GM23338 (cell line): ENCODE results near the gene OR2A5. TPM values are rescaled to one million over a fixed set of nuclear protein-coding genes. Genes with fewer than 3 reads are reported as not detected.

ENCODE experiments used
- ATAC-seq: fragments of 200-7000 bp; cut with Tn5 transposase; 3 replicates; pipeline ENCODE4 v1.9.1; 2020
- DNase-seq: peaks from one replicate; pipeline ENCODE4 v3.0.0-alpha.2; 2015; ENCODE audit warnings: low spot score
- H2AFZ ChIP-seq: fragments of 200-600 bp; sonication (generic); 2 replicates; pipeline ENCODE4 v1.8.0; 2016; ENCODE audit warnings: antibody characterized with exemption, mild to moderate bottlenecking, moderate library complexity
- H3F3A ChIP-seq: fragments of 200-600 bp; sonication (generic); replicated peaks from 2 replicates; pipeline ENCODE4 v1.8.0; 2017; ENCODE audit warnings: antibody characterized with exemption, mixed run types, low read depth
- H3K27ac ChIP-seq: fragments of 200-600 bp; sonication (generic); 2 replicates; pipeline ENCODE4 v1.6.1; 2016; ENCODE audit warnings: low read depth
- H3K27me3 ChIP-seq: fragments of 200-600 bp; sonication (generic); 2 replicates; pipeline ENCODE4 v1.8.0; 2016; ENCODE audit warnings: mild to moderate bottlenecking, mixed run types, moderate library complexity; ENCODE audit not compliant: insufficient read depth
- H3K36me3 ChIP-seq: fragments of 200-600 bp; sonication (generic); 2 replicates; pipeline ENCODE4 v1.8.0; 2016; ENCODE audit warnings: mild to moderate bottlenecking; ENCODE audit not compliant: insufficient read depth
- H3K4me1 ChIP-seq: fragments of 200-600 bp; sonication (generic); 2 replicates; pipeline ENCODE4 v1.8.0; 2016; ENCODE audit warnings: mild to moderate bottlenecking, moderate library complexity; ENCODE audit not compliant: insufficient read depth
- H3K4me2 ChIP-seq: fragments of 200-600 bp; sonication (generic); 2 replicates; pipeline ENCODE4 v1.7.1; 2017; ENCODE audit warnings: mixed run types
- H3K4me3 ChIP-seq: fragments of 200-600 bp; sonication (generic); 2 replicates; pipeline ENCODE4 v1.6.1; 2016; ENCODE audit warnings: mixed run types
- H3K79me2 ChIP-seq: fragments of 200-600 bp; sonication (generic); replicated peaks from 2 replicates; pipeline ENCODE4 v1.8.0; 2017; ENCODE audit warnings: mild to moderate bottlenecking; ENCODE audit not compliant: insufficient read depth
- H3K9me2 ChIP-seq: fragments of 200-600 bp; sonication (generic); 2 replicates; pipeline ENCODE4 v1.8.0; 2017; ENCODE audit not compliant: insufficient read depth
- H4K20me1 ChIP-seq: fragments of 200-600 bp; sonication (generic); replicated peaks from 2 replicates; pipeline ENCODE4 v1.8.0; 2017; ENCODE audit warnings: mild to moderate bottlenecking; ENCODE audit not compliant: insufficient read depth
- H3K27ac Mint-ChIP-seq: 2 replicates; pipeline ENCODE4 v1.8.0; 2020; ENCODE audit warnings: inconsistent platforms, mild to moderate bottlenecking, moderate library complexity, mixed read lengths
- H3K27me3 Mint-ChIP-seq: 3 replicates; pipeline ENCODE4 v1.8.0; 2022; ENCODE audit warnings: low read depth, mild to moderate bottlenecking, moderate library complexity, mixed read lengths, inconsistent platforms; ENCODE audit not compliant: insufficient read depth, poor library complexity
- H3K36me3 Mint-ChIP-seq: 3 replicates; pipeline ENCODE4 v1.8.0; 2021; ENCODE audit warnings: low read depth, mild to moderate bottlenecking, inconsistent platforms, moderate library complexity, mixed read lengths
- H3K4me1 Mint-ChIP-seq: 3 replicates; pipeline ENCODE4 v1.8.0; 2020; ENCODE audit warnings: mild to moderate bottlenecking, inconsistent platforms, mixed read lengths
- H3K4me3 Mint-ChIP-seq: 3 replicates; pipeline ENCODE4 v1.8.0; 2021; ENCODE audit warnings: moderate library complexity, mild to moderate bottlenecking, inconsistent platforms, mixed read lengths
- H3K9me3 Mint-ChIP-seq: 3 replicates; pipeline ENCODE4 v1.8.0; 2020; ENCODE audit warnings: moderate library complexity, mild to moderate bottlenecking, inconsistent platforms, mixed read lengths
- CREB1 ChIP-seq: fragments of 250-450 bp; sonication (Bioruptor Pico); IDR thresholded peaks from 2 replicates; pipeline ENCODE4 v1.5.0; 2020; ENCODE audit warnings: low read depth, mild to moderate bottlenecking, moderate library complexity
- CTCF ChIP-seq, 2 experiments: fragments of 200-600 bp in 1 of 2; sonication (generic) in 1 of 2; conservative IDR thresholded peaks; 2 replicates each; pipeline versions ENCODE4 v1.5.1 to v1.6.1; 2016 to 2017; ENCODE audit warnings: antibody characterized with exemption in 2 of 2, low read depth in 2 of 2, mild to moderate bottlenecking in 2 of 2, moderate library complexity in 1 of 2
- ETS1 ChIP-seq: IDR thresholded peaks from 2 replicates; pipeline ENCODE4 v1.6.1; 2016; ENCODE audit warnings: antibody characterized with exemption
- EZH2 ChIP-seq: fragments of 200-600 bp; sonication (generic); IDR thresholded peaks from one replicate; pipeline ENCODE4 v1.8.0; 2017; ENCODE audit warnings: antibody characterized with exemption, mild to moderate bottlenecking, low read depth; ENCODE audit not compliant: unreplicated experiment
- EZH2phosphoT487 ChIP-seq: fragments of 200-600 bp; sonication (generic); IDR thresholded peaks from one replicate; pipeline ENCODE4 v1.8.1; 2018; ENCODE audit warnings: antibody characterized with exemption; ENCODE audit not compliant: unreplicated experiment
- JUNB ChIP-seq: IDR thresholded peaks from one replicate; pipeline ENCODE4 v1.6.1; 2016; ENCODE audit warnings: antibody characterized with exemption; ENCODE audit not compliant: unreplicated experiment
- NANOG ChIP-seq: IDR thresholded peaks from 2 replicates; pipeline ENCODE4 v1.6.1; 2016; ENCODE audit warnings: antibody characterized with exemption, borderline replicate concordance
- POLR2AphosphoS5 ChIP-seq: IDR thresholded peaks from 2 replicates; pipeline ENCODE4 v1.6.1; 2016; ENCODE audit warnings: antibody characterized with exemption, low read depth
- REST ChIP-seq: IDR thresholded peaks from one replicate; pipeline ENCODE4 v1.6.1; 2018; ENCODE audit warnings: antibody characterized with exemption; ENCODE audit not compliant: unreplicated experiment
- STAT1 ChIP-seq: IDR thresholded peaks from one replicate; pipeline ENCODE4 v1.6.1; 2016; ENCODE audit warnings: antibody characterized with exemption; ENCODE audit not compliant: unreplicated experiment
- ZNF114 ChIP-seq: fragments of 250-450 bp; sonication (Bioruptor Pico); IDR thresholded peaks from 2 replicates; pipeline ENCODE4 v1.5.0; 2020; ENCODE audit warnings: mild to moderate bottlenecking, moderate library complexity
- ZNF331 ChIP-seq: fragments of 250-450 bp; sonication (Bioruptor Pico); IDR thresholded peaks from 2 replicates; pipeline ENCODE4 v1.5.0; 2020; ENCODE audit warnings: low read depth, mild to moderate bottlenecking, moderate library complexity
- polyA plus RNA-seq: library from polyadenylated mRNA; unstranded; fragments of >200 nt; fragmentation: Nextera tagmentation; extraction: Ambion mirVana; gene quantifications from 2 replicates; pipeline ENCODE4 v1.2.1, GENCODE V29; 2016
- total RNA-seq: library from RNA; depleted of rRNA; stranded (reverse); fragments of >200 nt; shearing (Covaris generic); gene quantifications from 2 replicates; pipeline ENCODE4 v1.2.3, GENCODE V29; 2014
- TF ChIP-seq, protein P1 (sequence below): fragments of 250-450 bp; sonication (Bioruptor Pico); IDR thresholded peaks from 2 replicates; pipeline ENCODE4 v1.5.0; 2020; ENCODE audit warnings: mild to moderate bottlenecking, moderate library complexity

OR2A5 gene
- total and polyA plus RNA-seq, 2 experiments from 2014 or later: not detected

GRCh38 chr7:144019457-144019856, 29.3 kb upstream of the OR2A5 start:
- Mint-ChIP-seq H3K4me1 (peaks cover 6% of the 10 kb centered on the region), H3K27ac (no peak overlapping the region), H3K36me3 (no peaks in the 10 kb centered on the region; the same call in 2 of the 3 replicates), H3K27me3 (peaks cover 3% of the 10 kb centered on the region), H3K4me3 (no peak overlapping the region), H3K9me3 (peaks cover 3% of the 10 kb centered on the region; the same call in 1 of the 3 replicates)
- Histone ChIP-seq H3K4me1 (peaks cover 5% of the 10 kb centered on the region; the same call in 1 of the 2 replicates), H3K27ac (no peak overlapping the region), H3K4me2 (no peak overlapping the region), H4K20me1 (no peaks in the 10 kb centered on the region), H3K79me2 (no peaks in the 10 kb centered on the region), H3F3A (no peaks in the 10 kb centered on the region), H3K36me3 (no peaks in the 10 kb centered on the region), H2AFZ (no peak overlapping the region), H3K9me2 (peaks cover 7% of the 10 kb centered on the region; the same call in 1 of the 2 replicates), H3K27me3 (no peaks in the 10 kb centered on the region), H3K4me3 (no peak overlapping the region)
- ATAC-seq (no peak), DNase-seq (no peak)
- TF ChIP-seq CTCF (conservative IDR thresholded peaks at IDR 0.05; ENCODE audit: low read depth in 2 of 2) (no peak), NANOG (no peak), JUNB (no peak), STAT1 (no peak), EZH2phosphoT487 (no peak), CREB1 (no peak), ZNF331 (CRISPR knock-in tag) (no peak), EZH2 (no peak), ZNF114 (CRISPR knock-in tag) (no peak), POLR2AphosphoS5 (no peak), ETS1 (no peak), REST (no peak)
- TF ChIP-seq, protein P1, sequence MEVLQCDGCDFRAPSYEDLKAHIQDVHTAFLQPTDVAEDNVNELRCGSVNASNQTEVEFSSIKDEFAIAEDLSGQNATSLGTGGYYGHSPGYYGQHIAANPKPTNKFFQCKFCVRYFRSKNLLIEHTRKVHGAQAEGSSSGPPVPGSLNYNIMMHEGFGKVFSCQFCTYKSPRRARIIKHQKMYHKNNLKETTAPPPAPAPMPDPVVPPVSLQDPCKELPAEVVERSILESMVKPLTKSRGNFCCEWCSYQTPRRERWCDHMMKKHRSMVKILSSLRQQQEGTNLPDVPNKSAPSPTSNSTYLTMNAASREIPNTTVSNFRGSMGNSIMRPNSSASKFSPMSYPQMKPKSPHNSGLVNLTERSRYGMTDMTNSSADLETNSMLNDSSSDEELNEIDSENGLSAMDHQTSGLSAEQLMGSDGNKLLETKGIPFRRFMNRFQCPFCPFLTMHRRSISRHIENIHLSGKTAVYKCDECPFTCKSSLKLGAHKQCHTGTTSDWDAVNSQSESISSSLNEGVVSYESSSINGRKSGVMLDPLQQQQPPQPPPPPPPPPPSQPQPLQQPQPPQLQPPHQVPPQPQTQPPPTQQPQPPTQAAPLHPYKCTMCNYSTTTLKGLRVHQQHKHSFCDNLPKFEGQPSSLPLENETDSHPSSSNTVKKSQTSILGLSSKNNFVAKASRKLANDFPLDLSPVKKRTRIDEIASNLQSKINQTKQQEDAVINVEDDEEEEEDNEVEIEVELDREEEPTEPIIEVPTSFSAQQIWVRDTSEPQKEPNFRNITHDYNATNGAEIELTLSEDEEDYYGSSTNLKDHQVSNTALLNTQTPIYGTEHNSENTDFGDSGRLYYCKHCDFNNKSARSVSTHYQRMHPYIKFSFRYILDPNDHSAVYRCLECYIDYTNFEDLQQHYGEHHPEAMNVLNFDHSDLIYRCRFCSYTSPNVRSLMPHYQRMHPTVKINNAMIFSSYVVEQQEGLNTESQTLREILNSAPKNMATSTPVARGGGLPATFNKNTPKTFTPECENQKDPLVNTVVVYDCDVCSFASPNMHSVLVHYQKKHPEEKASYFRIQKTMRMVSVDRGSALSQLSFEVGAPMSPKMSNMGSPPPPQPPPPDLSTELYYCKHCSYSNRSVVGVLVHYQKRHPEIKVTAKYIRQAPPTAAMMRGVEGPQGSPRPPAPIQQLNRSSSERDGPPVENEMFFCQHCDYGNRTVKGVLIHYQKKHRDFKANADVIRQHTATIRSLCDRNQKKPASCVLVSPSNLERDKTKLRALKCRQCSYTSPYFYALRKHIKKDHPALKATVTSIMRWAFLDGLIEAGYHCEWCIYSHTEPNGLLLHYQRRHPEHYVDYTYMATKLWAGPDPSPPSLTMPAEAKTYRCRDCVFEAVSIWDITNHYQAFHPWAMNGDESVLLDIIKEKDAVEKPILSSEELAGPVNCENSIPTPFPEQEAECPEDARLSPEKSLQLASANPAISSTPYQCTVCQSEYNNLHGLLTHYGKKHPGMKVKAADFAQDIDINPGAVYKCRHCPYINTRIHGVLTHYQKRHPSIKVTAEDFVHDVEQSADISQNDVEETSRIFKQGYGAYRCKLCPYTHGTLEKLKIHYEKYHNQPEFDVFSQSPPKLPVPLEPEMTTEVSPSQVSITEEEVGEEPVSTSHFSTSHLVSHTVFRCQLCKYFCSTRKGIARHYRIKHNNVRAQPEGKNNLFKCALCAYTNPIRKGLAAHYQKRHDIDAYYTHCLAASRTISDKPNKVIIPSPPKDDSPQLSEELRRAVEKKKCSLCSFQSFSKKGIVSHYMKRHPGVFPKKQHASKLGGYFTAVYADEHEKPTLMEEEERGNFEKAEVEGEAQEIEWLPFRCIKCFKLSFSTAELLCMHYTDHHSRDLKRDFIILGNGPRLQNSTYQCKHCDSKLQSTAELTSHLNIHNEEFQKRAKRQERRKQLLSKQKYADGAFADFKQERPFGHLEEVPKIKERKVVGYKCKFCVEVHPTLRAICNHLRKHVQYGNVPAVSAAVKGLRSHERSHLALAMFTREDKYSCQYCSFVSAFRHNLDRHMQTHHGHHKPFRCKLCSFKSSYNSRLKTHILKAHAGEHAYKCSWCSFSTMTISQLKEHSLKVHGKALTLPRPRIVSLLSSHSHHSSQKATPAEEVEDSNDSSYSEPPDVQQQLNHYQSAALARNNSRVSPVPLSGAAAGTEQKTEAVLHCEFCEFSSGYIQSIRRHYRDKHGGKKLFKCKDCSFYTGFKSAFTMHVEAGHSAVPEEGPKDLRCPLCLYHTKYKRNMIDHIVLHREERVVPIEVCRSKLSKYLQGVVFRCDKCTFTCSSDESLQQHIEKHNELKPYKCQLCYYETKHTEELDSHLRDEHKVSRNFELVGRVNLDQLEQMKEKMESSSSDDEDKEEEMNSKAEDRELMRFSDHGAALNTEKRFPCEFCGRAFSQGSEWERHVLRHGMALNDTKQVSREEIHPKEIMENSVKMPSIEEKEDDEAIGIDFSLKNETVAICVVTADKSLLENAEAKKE (CRISPR knock-in tag): no peak
